ENCODE data around the gene MAB21L3. TPM values are rescaled to one million over a fixed set of nuclear protein-coding genes. Genes with fewer than 3 reads are reported as not detected.

The MAB21L3 gene
- total RNA-seq, 1 donor from 2014 or later, result 0.46 TPM

GRCh38 chr1:116130356-116130755 lies 19.2 kb downstream of the MAB21L3 start:
- no peak for TF ChIP-seq CTCF (IDR thresholded peaks at IDR 0.05)
- ATAC-seq, result no peak
- H3K9me3 ChIP-seq, result no peaks in the 10 kb centered on the region

GRCh38 chr1:116131170-116131569 lies 20.0 kb downstream of the MAB21L3 start:
- H3K36me3 ChIP-seq, result no peaks in the 10 kb centered on the region
- no peaks in the 10 kb centered on the region for H3K4me1 ChIP-seq
- no peaks in the 10 kb centered on the region for H3K9me3 ChIP-seq
- intact Hi-C loops (cut with DNase I), result no loop called here
- DNase-seq (no peak), ATAC-seq (no peak)
- no peaks in the 10 kb centered on the region for H3K27me3 ChIP-seq
- no peak overlapping the region for H3K4me3 ChIP-seq
- no peak overlapping the region for H3K27ac ChIP-seq
- TF ChIP-seq CTCF (IDR thresholded peaks at IDR 0.05), result no peak

More at GRCh38 chr1:116130356-116130755, 19.2 kb downstream of the MAB21L3 start:
- H3K27ac ChIP-seq, result no peak overlapping the region
- DNase-seq, result no peak
- no peaks in the 10 kb centered on the region for H3K36me3 ChIP-seq
- H3K27me3 ChIP-seq, result no peaks in the 10 kb centered on the region
- no peak overlapping the region for H3K4me3 ChIP-seq
- H3K4me1 ChIP-seq, result no peaks in the 10 kb centered on the region
- intact Hi-C loops (cut with DNase I), result no loop called here

- DNase-seq (no peak), ATAC-seq (no peak)
- intact Hi-C loops (cut with DNase I), result no loop called here
- no peak for TF ChIP-seq CTCF (IDR thresholded peaks at IDR 0.05)
- no peaks in the 10 kb centered on the region for H3K36me3 ChIP-seq
- H3K9me3 ChIP-seq, result no peaks in the 10 kb centered on the region
- H3K4me1 ChIP-seq, result no peaks in the 10 kb centered on the region
- no peak overlapping the region for H3K27ac ChIP-seq
- no peaks in the 10 kb centered on the region for H3K27me3 ChIP-seq
- no peak overlapping the region for H3K4me3 ChIP-seq
These were observed 20.8 kb downstream of the MAB21L3 start for GRCh38 chr1:116131866-116132605.

GRCh38 chr1:116133696-116134475 lies 22.7 kb downstream of the MAB21L3 start:
- Histone ChIP-seq H3K4me3 (no peak overlapping the region), H3K4me1 (no peaks in the 10 kb centered on the region), H3K9me3 (no peaks in the 10 kb centered on the region), H3K27me3 (no peaks in the 10 kb centered on the region), H3K27ac (no peak overlapping the region), H3K36me3 (no peaks in the 10 kb centered on the region)
- intact Hi-C loops (cut with DNase I), result no loop called here
- TF ChIP-seq CTCF (IDR thresholded peaks at IDR 0.05), result no peak
- ATAC-seq (no peak), DNase-seq (no peak)

- TF ChIP-seq CTCF (IDR thresholded peaks at IDR 0.05), result no peak
- no peak overlapping the region for H3K4me3 ChIP-seq
- no peaks in the 10 kb centered on the region for H3K4me1 ChIP-seq
- no peak overlapping the region for H3K27ac ChIP-seq
- DNase-seq (no peak), ATAC-seq (no peak)
- no peaks in the 10 kb centered on the region for H3K36me3 ChIP-seq
- H3K27me3 ChIP-seq, result no peaks in the 10 kb centered on the region
- no peaks in the 10 kb centered on the region for H3K9me3 ChIP-seq
- intact Hi-C loops (cut with DNase I), result no loop called here
These were observed 23.2 kb downstream of the MAB21L3 start for GRCh38 chr1:116134476-116134773.
